Central memory CD8-positive, alpha-beta T cell (primary cell): Measurements from ENCODE around the gene TET2.

Experiments used
- ATAC-seq: fragments of 150-1000 bp; cut with Tn5 transposase; replicated peaks from 2 replicates; pipeline ENCODE4 v1.10.0; 2022; ENCODE audit warnings: mild to moderate bottlenecking, moderate FRiP score, moderate number of reproducible peaks; ENCODE audit not compliant: poor library complexity, severe bottlenecking; ENCODE audit errors: extremely low read depth
- DNase-seq, 2 donors: peaks; one replicate each; pipeline ENCODE4 v3.0.0; 2021; ENCODE audit warnings: low spot score in 2 of 2
- H3K27ac Mint-ChIP-seq: one replicate; pipeline ENCODE4 v1.8.0; 2022; ENCODE audit warnings: low read depth, mild to moderate bottlenecking, moderate library complexity, mixed read lengths
- H3K27me3 Mint-ChIP-seq: one replicate; pipeline ENCODE4 v1.8.0; 2022; ENCODE audit warnings: mixed read lengths
- H3K36me3 Mint-ChIP-seq: one replicate; pipeline ENCODE4 v1.8.0; 2022; ENCODE audit warnings: mild to moderate bottlenecking, moderate library complexity, mixed read lengths; ENCODE audit not compliant: insufficient read depth
- H3K4me1 Mint-ChIP-seq: one replicate; pipeline ENCODE4 v1.8.0; 2022; ENCODE audit warnings: mixed read lengths
- H3K4me3 Mint-ChIP-seq: one replicate; pipeline ENCODE4 v1.8.0; 2022; ENCODE audit warnings: mild to moderate bottlenecking, moderate library complexity, mixed read lengths
- H3K9me3 Mint-ChIP-seq: one replicate; pipeline ENCODE4 v1.8.0; 2022; ENCODE audit warnings: mixed read lengths

Gene TET2

DNA sequence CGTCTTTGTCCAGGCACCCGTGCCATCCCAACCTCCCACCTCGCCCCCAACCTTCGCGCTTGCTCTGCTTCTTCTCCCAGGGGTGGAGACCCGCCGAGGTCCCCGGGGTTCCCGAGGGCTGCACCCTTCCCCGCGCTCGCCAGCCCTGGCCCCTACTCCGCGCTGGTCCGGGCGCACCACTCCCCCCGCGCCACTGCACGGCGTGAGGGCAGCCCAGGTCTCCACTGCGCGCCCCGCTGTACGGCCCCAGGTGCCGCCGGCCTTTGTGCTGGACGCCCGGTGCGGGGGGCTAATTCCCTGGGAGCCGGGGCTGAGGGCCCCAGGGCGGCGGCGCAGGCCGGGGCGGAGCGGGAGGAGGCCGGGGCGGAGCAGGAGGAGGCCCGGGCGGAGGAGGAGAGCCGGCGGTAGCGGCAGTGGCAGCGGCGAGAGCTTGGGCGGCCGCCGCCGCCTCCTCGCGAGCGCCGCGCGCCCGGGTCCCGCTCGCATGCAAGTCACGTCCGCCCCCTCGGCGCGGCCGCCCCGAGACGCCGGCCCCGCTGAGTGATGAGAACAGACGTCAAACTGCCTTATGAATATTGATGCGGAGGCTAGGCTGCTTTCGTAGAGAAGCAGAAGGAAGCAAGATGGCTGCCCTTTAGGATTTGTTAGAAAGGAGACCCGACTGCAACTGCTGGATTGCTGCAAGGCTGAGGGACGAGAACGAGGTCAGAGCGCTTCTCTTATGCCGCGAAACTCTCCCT is at the start of gene TET2:
Gene TET2, plus strand, starts transcription at position 601 of the 740 bp plus-strand sequence. CDS start 87,067 bp downstream, outside the sequence.
- Mint-ChIP-seq H3K9me3 (no peaks in the 10 kb centered on the region), H3K4me1 (peaks cover 37% of the 10 kb centered on the region), H3K4me3 (peak within 1 kb of the TSS; percentile 98), H3K36me3 (peaks cover 12% of the 10 kb centered on the region), H3K27me3 (no peaks in the 10 kb centered on the region), H3K27ac (peak within 1 kb of the TSS; percentile 99)
- DNase-seq (peak; percentile 58 to 68), ATAC-seq (peak; percentile 86)

DNA sequence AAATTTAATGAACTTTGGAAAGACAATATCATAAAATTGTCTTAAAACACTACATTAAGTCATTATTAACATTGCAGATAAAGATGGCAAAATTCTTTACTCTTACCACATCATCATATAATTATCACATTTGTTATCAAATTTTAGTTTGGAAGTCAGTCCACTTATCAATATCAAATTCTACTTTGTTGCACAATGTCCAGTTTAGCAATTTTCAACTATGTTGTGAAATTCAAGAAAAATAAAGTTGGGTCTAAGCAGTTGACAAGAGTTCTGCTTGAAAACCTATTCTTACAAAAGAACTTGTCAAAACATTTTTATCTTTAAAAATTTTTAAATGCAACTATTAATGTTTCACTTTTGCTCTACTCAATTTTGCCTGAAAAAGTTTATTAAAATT is 44.7 kb upstream of the TET2 start:
- Mint-ChIP-seq H3K27me3 (peaks cover 26% of the 10 kb centered on the region), H3K9me3 (peaks cover 12% of the 10 kb centered on the region), H3K4me1 (no peaks in the 10 kb centered on the region), H3K4me3 (no peak overlapping the region), H3K27ac (no peak overlapping the region), H3K36me3 (peaks cover 2% of the 10 kb centered on the region)
- DNase-seq (no peak), ATAC-seq (no peak)

DNA sequence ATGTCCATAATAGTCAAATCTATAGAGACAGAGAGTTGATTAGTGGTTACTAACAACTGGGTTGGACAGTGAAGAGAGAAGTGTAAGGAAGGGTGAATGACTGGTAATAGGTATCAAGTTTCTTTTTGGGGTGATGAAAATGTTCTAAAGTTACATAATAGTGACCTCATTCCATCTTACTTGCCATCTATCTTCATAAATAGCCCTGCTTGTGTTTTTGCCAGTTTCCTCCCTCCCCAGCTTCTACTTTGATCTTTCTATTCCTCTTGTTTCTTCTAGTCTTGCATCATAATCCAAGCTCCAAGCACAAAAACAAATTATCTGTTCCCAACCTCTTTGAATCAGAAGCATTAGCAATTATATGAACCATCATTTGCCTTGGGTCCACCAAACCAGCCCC is 40.2 kb upstream of the TET2 start:
- DNase-seq: no peak

DNA sequence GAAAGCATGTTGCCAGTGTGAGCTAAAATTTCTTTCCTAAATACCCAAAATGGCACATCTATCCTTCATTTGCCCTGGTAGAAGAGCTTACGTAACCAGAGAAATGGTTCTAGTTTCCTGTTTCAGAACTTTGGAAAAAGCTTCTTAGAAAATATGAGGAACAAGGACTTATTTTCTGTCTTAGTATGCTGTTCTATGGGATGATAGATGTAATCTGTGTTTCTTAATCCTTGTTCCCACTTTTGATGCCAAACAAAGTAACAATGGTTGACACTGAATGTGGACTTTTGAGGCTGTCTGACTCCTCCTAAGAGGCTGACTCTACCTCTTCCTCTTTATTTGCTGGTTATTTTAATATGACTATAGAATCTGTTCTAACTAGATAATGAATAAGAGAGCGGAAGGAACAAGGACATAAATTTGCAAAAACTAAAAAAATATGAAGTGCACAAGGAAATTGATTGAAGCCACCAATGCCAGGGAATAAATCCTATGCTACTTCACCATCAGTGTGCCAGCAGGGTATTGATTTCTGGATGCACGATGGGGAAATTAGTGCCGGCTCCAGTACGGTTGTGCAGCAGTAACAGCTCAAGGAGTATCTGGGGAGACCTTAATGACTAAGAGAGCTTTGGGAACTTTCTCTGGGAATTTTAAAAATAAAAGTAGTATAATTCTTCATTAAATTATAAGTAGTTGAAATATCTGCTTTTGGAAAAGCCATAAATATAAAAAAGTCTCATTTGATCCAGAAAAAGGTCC is 39.4 kb upstream of the TET2 start:
- Mint-ChIP-seq H3K27ac (no peak overlapping the region), H3K36me3 (no peaks in the 10 kb centered on the region), H3K27me3 (peaks cover 10% of the 10 kb centered on the region), H3K4me1 (no peaks in the 10 kb centered on the region), H3K9me3 (no peaks in the 10 kb centered on the region), H3K4me3 (no peak overlapping the region)
- DNase-seq (no peak), ATAC-seq (no peak)

More for the DNA sequence above, 40.2 kb upstream of the TET2 start:
- ATAC-seq: no peak
- Mint-ChIP-seq H3K27me3 (peaks cover 2% of the 10 kb centered on the region), H3K27ac (no peak overlapping the region), H3K36me3 (no peaks in the 10 kb centered on the region), H3K4me1 (no peaks in the 10 kb centered on the region), H3K4me3 (no peak overlapping the region), H3K9me3 (no peaks in the 10 kb centered on the region)

DNA sequence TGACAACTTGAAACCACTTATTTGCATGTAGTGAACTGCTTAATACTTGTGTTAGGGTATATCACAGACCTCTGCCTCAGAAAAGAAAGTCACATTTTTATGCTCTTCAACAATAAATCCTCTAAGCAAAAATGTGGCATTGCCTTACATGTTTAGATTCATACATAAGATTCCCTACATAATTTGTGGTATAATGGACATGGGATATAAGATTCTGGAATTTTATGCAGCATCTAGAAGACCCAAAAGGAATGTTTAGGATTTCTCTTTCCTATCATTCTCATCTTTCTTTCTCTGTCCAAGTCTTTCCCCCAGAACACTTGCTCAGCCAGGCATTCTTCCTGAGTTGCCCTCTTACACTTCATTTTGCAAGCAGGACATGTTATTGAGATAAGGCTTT is 37.7 kb upstream of the TET2 start:
- Mint-ChIP-seq H3K27ac (no peak overlapping the region), H3K4me1 (no peaks in the 10 kb centered on the region), H3K27me3 (peaks cover 18% of the 10 kb centered on the region), H3K4me3 (no peak overlapping the region), H3K36me3 (no peaks in the 10 kb centered on the region), H3K9me3 (no peaks in the 10 kb centered on the region)
- DNase-seq: no peak
- ATAC-seq: no peak

DNA sequence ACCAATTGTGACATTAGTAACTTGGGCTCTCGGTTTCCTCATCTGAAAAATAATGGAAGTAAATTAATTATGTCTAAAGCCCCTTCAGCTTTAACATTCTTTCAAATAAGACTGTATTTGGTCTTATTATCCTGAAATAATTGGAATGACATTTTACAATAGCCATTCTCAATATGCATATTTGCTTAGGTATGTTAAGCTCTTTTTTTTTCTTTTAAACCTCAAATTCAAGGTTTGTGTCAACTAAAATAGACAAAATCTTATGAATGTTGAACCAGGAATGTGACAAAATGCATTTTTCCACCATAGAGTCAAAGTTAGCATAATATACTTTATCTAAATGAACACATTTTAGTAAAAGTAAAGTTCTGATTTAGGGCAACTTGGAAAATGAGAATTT is 34.4 kb upstream of the TET2 start:
- ATAC-seq (no peak), DNase-seq (no peak)
- no peaks in the 10 kb centered on the region for H3K9me3 Mint-ChIP-seq
- no peaks in the 10 kb centered on the region for H3K4me1 Mint-ChIP-seq
- no peak overlapping the region for H3K27ac Mint-ChIP-seq
- peaks cover 34% of the 10 kb centered on the region for H3K27me3 Mint-ChIP-seq
- no peaks in the 10 kb centered on the region for H3K36me3 Mint-ChIP-seq
- no peak overlapping the region for H3K4me3 Mint-ChIP-seq

DNA sequence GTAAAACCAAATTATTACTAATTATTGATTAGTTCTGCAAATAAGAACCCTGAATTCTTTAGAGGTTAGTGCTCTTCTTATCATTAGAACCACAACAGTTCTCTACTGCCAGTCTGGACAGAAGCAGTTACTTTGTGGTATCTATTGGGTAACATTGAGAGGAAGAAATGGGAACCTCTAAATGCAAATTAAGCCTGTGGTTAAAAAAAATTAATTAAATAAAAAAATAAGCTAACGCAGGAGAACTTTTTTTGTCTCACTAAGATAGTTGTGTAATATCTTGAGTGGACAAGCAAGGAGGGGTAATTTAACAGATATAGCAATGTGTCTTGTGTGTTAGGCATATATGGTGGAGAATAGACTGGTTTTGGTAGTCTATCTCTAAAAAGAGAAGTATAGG is 32.9 kb upstream of the TET2 start:
- no peak overlapping the region for H3K27ac Mint-ChIP-seq
- no peaks in the 10 kb centered on the region for H3K4me1 Mint-ChIP-seq
- no peaks in the 10 kb centered on the region for H3K9me3 Mint-ChIP-seq
- no peaks in the 10 kb centered on the region for H3K36me3 Mint-ChIP-seq
- peaks cover 34% of the 10 kb centered on the region for H3K27me3 Mint-ChIP-seq
- DNase-seq: no peak
- no peak for ATAC-seq
- no peak overlapping the region for H3K4me3 Mint-ChIP-seq

DNA sequence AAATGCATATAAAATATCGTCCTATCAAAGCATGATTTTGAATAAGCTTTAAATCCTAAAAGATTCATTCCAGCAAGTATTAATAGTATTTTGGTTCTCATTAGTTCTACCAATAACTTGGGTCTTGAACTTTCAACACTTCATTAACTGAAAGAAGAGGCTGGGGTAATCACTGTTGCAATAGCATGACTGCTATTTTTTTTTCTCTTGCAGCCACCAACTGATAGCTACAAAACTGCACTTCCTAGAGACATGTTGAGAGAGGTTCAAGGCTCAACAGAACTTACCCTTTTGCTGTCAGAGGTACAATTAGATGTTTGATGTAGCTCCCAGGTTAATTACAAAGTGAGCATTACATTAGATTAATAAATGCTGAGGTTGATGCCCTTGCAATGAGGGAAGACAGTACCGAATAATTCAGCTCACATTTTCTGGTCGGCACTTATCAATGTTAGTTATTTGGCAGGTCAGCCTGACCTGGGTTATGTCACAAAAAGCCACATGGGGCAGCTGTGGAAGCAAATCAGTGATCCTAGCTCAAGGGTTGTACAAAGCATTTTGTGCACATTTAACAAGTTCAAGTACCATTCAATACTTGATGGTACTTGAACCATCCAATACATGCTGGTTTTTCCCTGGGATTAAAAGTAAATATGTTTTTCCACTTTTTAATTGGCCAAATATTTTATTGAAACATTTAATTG is 29.9 kb upstream of the TET2 start:
- Mint-ChIP-seq H3K36me3 (no peaks in the 10 kb centered on the region), H3K4me1 (no peaks in the 10 kb centered on the region), H3K27ac (no peak overlapping the region), H3K27me3 (peaks cover 29% of the 10 kb centered on the region), H3K4me3 (no peak overlapping the region), H3K9me3 (no peaks in the 10 kb centered on the region)
- ATAC-seq (no peak), DNase-seq (no peak)

DNA sequence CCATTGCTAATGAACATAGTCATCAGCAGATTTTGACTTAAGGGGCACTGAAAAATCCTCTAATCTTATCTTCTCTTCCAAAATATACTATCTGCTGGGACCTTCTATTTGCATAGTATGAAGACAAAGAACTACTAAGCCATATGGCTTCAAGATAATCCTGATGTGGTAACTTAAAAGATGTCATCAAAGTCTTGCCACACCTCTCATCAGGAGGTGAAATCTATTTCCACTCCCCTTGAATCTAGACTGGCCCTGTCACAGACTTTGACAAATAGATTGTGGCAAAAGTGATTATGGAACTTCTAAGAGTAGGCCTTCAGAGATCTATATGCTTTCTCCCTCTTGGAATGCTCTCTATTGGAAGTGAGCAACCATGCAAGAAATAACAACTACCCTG is 27.3 kb upstream of the TET2 start:
- Mint-ChIP-seq H3K27me3 (peaks cover 12% of the 10 kb centered on the region), H3K4me1 (no peaks in the 10 kb centered on the region), H3K4me3 (no peak overlapping the region), H3K27ac (no peak overlapping the region), H3K9me3 (no peaks in the 10 kb centered on the region), H3K36me3 (no peaks in the 10 kb centered on the region)
- ATAC-seq: no peak
- no peak for DNase-seq

DNA sequence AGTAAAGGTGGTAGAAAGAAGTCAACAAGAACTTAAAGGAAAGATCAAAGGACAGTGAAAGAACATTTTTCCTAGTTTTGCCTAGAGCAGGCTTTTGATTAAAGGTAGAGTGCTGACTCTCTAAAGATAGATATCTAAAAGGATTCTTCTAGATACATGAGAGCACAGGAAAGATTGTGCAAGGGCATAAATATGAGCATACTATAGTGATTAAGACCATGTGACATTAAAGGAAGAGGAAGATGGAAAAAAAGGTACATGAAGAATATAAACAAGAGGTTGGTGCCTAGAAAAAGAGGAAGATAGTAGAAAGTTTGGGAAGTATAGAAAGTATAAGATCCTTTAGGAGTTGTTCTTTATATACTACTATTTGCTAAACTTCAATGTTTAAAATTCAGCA is 26.1 kb upstream of the TET2 start:
- Mint-ChIP-seq H3K9me3 (no peaks in the 10 kb centered on the region), H3K36me3 (no peaks in the 10 kb centered on the region), H3K27me3 (no peaks in the 10 kb centered on the region), H3K4me1 (no peaks in the 10 kb centered on the region), H3K4me3 (no peak overlapping the region), H3K27ac (no peak overlapping the region)
- no peak for DNase-seq
- no peak for ATAC-seq

DNA sequence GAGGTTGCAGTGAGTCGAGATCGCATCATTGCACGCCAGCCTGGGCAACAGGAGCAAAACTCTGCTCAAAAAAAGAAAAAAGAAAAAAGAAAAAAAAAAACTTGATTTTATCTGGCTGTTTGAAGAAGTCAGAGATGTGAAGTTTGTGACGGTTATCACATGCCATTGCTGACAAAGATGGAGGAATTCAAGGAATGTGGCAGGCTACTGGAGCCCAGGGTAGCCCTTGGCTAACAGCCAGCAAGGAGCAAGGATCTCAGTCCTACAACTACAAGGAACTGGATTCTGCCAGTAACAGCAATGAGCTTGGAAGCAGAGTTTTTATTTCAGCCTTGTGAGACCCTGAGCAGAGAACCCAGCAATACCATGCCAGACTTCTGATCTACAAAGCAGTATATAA is 24.3 kb upstream of the TET2 start:
- H3K9me3 Mint-ChIP-seq: no peaks in the 10 kb centered on the region
- H3K27me3 Mint-ChIP-seq: no peaks in the 10 kb centered on the region
- H3K36me3 Mint-ChIP-seq: peaks cover 2% of the 10 kb centered on the region
- ATAC-seq (no peak), DNase-seq (no peak)
- no peaks in the 10 kb centered on the region for H3K4me1 Mint-ChIP-seq
- no peak overlapping the region for H3K27ac Mint-ChIP-seq
- no peak overlapping the region for H3K4me3 Mint-ChIP-seq

DNA sequence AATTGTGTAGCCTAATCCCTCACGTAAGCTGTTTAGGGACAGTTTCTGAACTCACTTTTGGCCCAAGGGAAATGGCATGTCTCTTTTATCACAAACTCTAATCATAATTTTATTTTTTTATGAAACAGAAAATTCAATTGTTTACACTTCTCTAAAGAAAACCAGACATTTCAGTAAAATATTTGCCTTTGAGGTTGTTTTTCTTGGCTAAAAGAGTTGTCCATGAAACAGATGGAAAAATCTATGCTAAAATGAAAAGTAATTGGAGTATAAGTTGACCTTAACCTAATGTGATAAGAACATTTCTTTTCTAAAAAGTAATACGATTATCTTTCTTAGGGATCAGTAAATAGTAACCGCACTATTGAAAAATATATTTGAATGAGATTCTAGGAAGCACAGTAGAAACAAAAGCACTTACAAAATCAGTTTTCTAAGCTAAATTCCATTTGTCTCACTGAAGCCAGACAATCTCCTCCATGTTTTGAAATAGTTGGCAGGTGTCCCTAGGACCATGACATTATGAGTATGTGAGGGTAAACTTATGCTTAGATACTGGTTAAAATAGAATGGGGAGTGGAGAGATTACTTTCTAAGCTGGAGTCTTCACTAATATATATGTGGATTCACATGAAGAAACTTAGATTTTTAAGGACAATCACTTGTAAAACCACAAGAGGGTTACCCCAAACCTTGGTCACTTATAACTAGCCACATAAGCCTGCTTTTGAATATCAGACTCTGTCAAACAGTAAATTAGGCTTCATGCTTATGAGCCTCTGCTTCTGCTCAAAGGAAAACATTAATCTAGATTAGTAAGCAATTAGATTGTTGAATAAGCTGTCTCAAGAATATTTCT is 20.1 kb upstream of the TET2 start:
- H3K4me1 Mint-ChIP-seq: no peaks in the 10 kb centered on the region
- no peak overlapping the region for H3K27ac Mint-ChIP-seq
- ATAC-seq (no peak), DNase-seq (no peak)
- no peaks in the 10 kb centered on the region for H3K27me3 Mint-ChIP-seq
- no peak overlapping the region for H3K4me3 Mint-ChIP-seq
- H3K36me3 Mint-ChIP-seq: peaks cover 2% of the 10 kb centered on the region
- no peaks in the 10 kb centered on the region for H3K9me3 Mint-ChIP-seq
